OCI-LY7 (cell line): Measurements from ENCODE around the gene USP15. TPM values are rescaled to one million over a fixed set of nuclear protein-coding genes. Genes with fewer than 3 reads are reported as not detected.

Source experiments
- BruUV-seq: library from RNA; stranded (reverse); fragments of 400-500 nt; replicated peaks from 2 replicates; lab custom pipeline; 2021; lab: Mats Ljungman, UMichigan
- CTCF ChIA-PET: fragments of 300-600 bp; sonication (Branson Sonifier 250); formaldehyde crosslinking; loops from one replicate; lab custom pipeline; 2022; ENCODE audit warnings: antibody characterized with exemption; ENCODE audit not compliant: unreplicated experiment; lab: Charles Lee
- POLR2A ChIA-PET: fragments of 300-600 bp; sonication (Branson Sonifier 250); formaldehyde crosslinking; loops from one replicate; lab custom pipeline; 2022; ENCODE audit warnings: antibody characterized with exemption; lab: Charles Lee
- DNase-seq: peaks from one replicate; pipeline ENCODE4 v3.0.0-alpha.2; 2015; ENCODE audit warnings: low spot score
- H2AFZ ChIP-seq: fragments of 200-600 bp; sonication (generic), shearing (Covaris generic); 2 replicates; pipeline ENCODE4 v1.6.1; 2014; ENCODE audit warnings: mild to moderate bottlenecking, antibody characterized with exemption, low read length, moderate library complexity
- H3K27ac ChIP-seq: fragments of 200-600 bp; sonication (generic); 2 replicates; pipeline ENCODE4 v1.5.1; 2014; ENCODE audit warnings: mixed run types, low read depth, mild to moderate bottlenecking, moderate library complexity, low read length, inconsistent platforms; ENCODE audit not compliant: poor library complexity, severe bottlenecking
- H3K36me3 ChIP-seq: fragments of 200-600 bp; sonication (generic); 2 replicates; pipeline ENCODE4 v1.6.1; 2014; ENCODE audit warnings: mild to moderate bottlenecking, antibody characterized with exemption, low read length, moderate library complexity, mixed read lengths; ENCODE audit not compliant: insufficient read depth
- H3K4me1 ChIP-seq: fragments of 200-600 bp; sonication (generic); 2 replicates; pipeline ENCODE4 v1.5.1; 2014; ENCODE audit warnings: mild to moderate bottlenecking, low read length; ENCODE audit not compliant: insufficient read depth, poor library complexity, severe bottlenecking
- H3K4me2 ChIP-seq: fragments of 200-600 bp; sonication (generic); 2 replicates; pipeline ENCODE4 v1.6.1; 2014; ENCODE audit warnings: mild to moderate bottlenecking, low read length
- H3K4me3 ChIP-seq: fragments of 200-600 bp; sonication (generic); 2 replicates; pipeline ENCODE4 v1.5.1; 2014; ENCODE audit warnings: mild to moderate bottlenecking, low read depth, low read length; ENCODE audit not compliant: poor library complexity, severe bottlenecking
- H3K79me2 ChIP-seq: fragments of 200-600 bp; sonication (generic); 2 replicates; pipeline ENCODE4 v1.6.1; 2016; ENCODE audit warnings: low read depth, mild to moderate bottlenecking, low read length, moderate library complexity, mixed read lengths; ENCODE audit not compliant: insufficient read depth
- H3K9me2 ChIP-seq: fragments of 200-600 bp; sonication (generic); 2 replicates; pipeline ENCODE4 v1.6.1; 2016; ENCODE audit warnings: mild to moderate bottlenecking, low read length, mixed read lengths; ENCODE audit not compliant: insufficient read depth
- H3K9me3 ChIP-seq: fragments of 200-600 bp; sonication (generic); 2 replicates; pipeline ENCODE4 v1.6.1; 2014; ENCODE audit warnings: mild to moderate bottlenecking, mixed run types, low read length, mixed read lengths
- H4K20me1 ChIP-seq: fragments of 200-600 bp; sonication (generic); 2 replicates; pipeline ENCODE4 v1.6.1; 2014; ENCODE audit warnings: mild to moderate bottlenecking, antibody characterized with exemption, low read length, moderate library complexity, mixed read lengths; ENCODE audit not compliant: insufficient read depth
- CTCF ChIP-seq: fragments of 200-600 bp; sonication (generic); conservative IDR thresholded peaks from 2 replicates; pipeline ENCODE4 v1.5.1; 2014; ENCODE audit warnings: mild to moderate bottlenecking, antibody characterized with exemption, low read length, moderate library complexity, mixed read lengths
- EZH2phosphoT487 ChIP-seq: fragments of 200-600 bp; sonication (generic); IDR thresholded peaks from 2 replicates; pipeline ENCODE4 v1.6.1; 2018; ENCODE audit warnings: low read depth, borderline replicate concordance, mild to moderate bottlenecking, mixed run types, antibody characterized with exemption, low read length, moderate library complexity, mixed read lengths
- intact Hi-C: fragments of 100-400 bp; cut with micrococcal nuclease; formaldehyde crosslinking; loops from one replicate; pipeline ENCODE4 v1.10.0; 2022; ENCODE audit not compliant: unreplicated experiment
- total RNA-seq, 2 experiments: library from RNA; depleted of rRNA in 1 of 2; stranded (reverse); fragments of >200 nt in 1 of 2; shearing (Covaris generic) in 1 of 2; gene quantifications; 2 replicates each; pipeline ENCODE4 v1.2.3, GENCODE V29; 2014 to 2022

USP15 gene
- total RNA-seq, 2 experiments from 2014 or later, result 43.3 to 62.8 TPM

GRCh38 chr12:62260733-62261683 lies 804 bp downstream of the USP15 start:
- TF ChIP-seq CTCF (no peak), EZH2phosphoT487 (no peak)
- BruUV-seq, result TSS peak; percentile 60
- H3K79me2 ChIP-seq, result peaks cover 51% of the 10 kb centered on the region
- peak overlapping the region; percentile 90 for H3K27ac ChIP-seq
- peak overlapping the region; percentile 83 for H3K4me2 ChIP-seq
- H3K4me3 ChIP-seq, result peak overlapping the region; percentile 92
- intact Hi-C loops, result loop anchor here (1.0 to 10.0 kb wide), 3 partner anchors 204 to 739 kb away; partner anchors contain the start of gene MON2
- peak overlapping the region; percentile 64; the same call in 1 of the 2 replicates for H2AFZ ChIP-seq
- peak; percentile 88 for DNase-seq
- ChIA-PET POLR2A (interaction anchor here (0.7 kb wide), 1 partner anchor 741 kb away, joined by 4 read pairs; no protein-coding TSS in a partner anchor), CTCF (no interaction called here)
- no peaks in the 10 kb centered on the region for H3K9me2 ChIP-seq
- peaks cover 39% of the 10 kb centered on the region for H4K20me1 ChIP-seq
- peaks cover 7% of the 10 kb centered on the region for H3K36me3 ChIP-seq
- peaks cover 42% of the 10 kb centered on the region for H3K4me1 ChIP-seq
- no peaks in the 10 kb centered on the region for H3K9me3 ChIP-seq

GRCh38 chr12:62261876-62262517 lies 1.8 kb downstream of the USP15 start:
- TF ChIP-seq EZH2phosphoT487, result no peak
- TF ChIP-seq CTCF, result no peak
- no peaks in the 10 kb centered on the region for H3K9me2 ChIP-seq
- H2AFZ ChIP-seq, result no peak overlapping the region
- peaks cover 7% of the 10 kb centered on the region for H3K36me3 ChIP-seq
- H3K4me1 ChIP-seq, result peaks cover 45% of the 10 kb centered on the region
- intact Hi-C loops, result loop anchor here (5.0 to 10.0 kb wide), 2 partner anchors 203 to 740 kb away; partner anchors contain the start of gene MON2
- ChIA-PET CTCF (no interaction called here), POLR2A (no interaction called here)
- DNase-seq, result no peak
- H3K9me3 ChIP-seq, result no peaks in the 10 kb centered on the region
- peak overlapping the region; percentile 92 for H3K4me3 ChIP-seq
- H3K27ac ChIP-seq, result no peak overlapping the region
- peak overlapping the region; percentile 83 for H3K4me2 ChIP-seq
- peaks cover 49% of the 10 kb centered on the region for H4K20me1 ChIP-seq
- H3K79me2 ChIP-seq, result peaks cover 61% of the 10 kb centered on the region
- BruUV-seq, result no TSS peak
